SK-N-SH (cell line): Measurements from ENCODE around the gene HS3ST1. TPM values are rescaled to one million over a fixed set of nuclear protein-coding genes. Genes with fewer than 3 reads are reported as not detected.

ENCODE experiments used
- CTCF ChIA-PET: fragments of 300-600, 350-600 bp; formaldehyde crosslinking; extraction: SDS; loops from one replicate; lab custom pipeline; 2021; lab: Yijun Ruan, JAX
- POLR2A ChIA-PET: fragments of 350-600 bp; sonication (Branson Sonifier 250); formaldehyde crosslinking; extraction: SDS; loops from one replicate; lab custom pipeline; 2020; ENCODE audit warnings: antibody characterized with exemption, inconsistent platforms; lab: Yijun Ruan, JAX
- DNase-seq: peaks from one replicate; pipeline ENCODE4 v3.0.0; 2012
- H2AFZ ChIP-seq: fragments of 200-600 bp; sonication (generic); 2 replicates; pipeline ENCODE4 v1.8.1; 2016; ENCODE audit warnings: antibody characterized with exemption, mild to moderate bottlenecking, low read depth
- H3F3A ChIP-seq: fragments of 200-600 bp; sonication (generic); replicated peaks from 2 replicates; pipeline ENCODE3; 2016; ENCODE audit warnings: antibody characterized with exemption, mild to moderate bottlenecking; ENCODE audit not compliant: insufficient read depth
- H3K27ac ChIP-seq, 2 experiments: fragments of 200-500 bp in 1 of 2; fragments of 200-600 bp in 1 of 2; sonication (Bioruptor generic) in 1 of 2; sonication (generic), shearing (Covaris generic) in 1 of 2; 2 replicates each; pipeline versions ENCODE4 v1.5.1 to v1.6.1; 2014 to 2016; ENCODE audit warnings: low read depth in 2 of 2, inconsistent platforms in 1 of 2, low read length in 1 of 2, mild to moderate bottlenecking in 1 of 2, mixed read lengths in 1 of 2
- H3K27me3 ChIP-seq: fragments of 200-600 bp; sonication (generic), shearing (Covaris generic); 2 replicates; pipeline ENCODE4 v1.6.1; 2016; ENCODE audit warnings: mixed run types; ENCODE audit not compliant: insufficient read depth
- H3K36me3 ChIP-seq, 2 experiments: fragments of 200-500 bp in 1 of 2; fragments of 200-600 bp in 1 of 2; sonication (Bioruptor generic) in 1 of 2; sonication (generic) in 1 of 2; replicated peaks in 1 of 2; 2 replicates each; pipeline versions ENCODE3 to v1.5.1; 2014 to 2016; ENCODE audit warnings: low read length in 1 of 2, mild to moderate bottlenecking in 1 of 2; ENCODE audit not compliant: insufficient read depth in 2 of 2, control insufficient read depth in 1 of 2
- H3K4me1 ChIP-seq, 2 experiments: fragments of 200-500 bp in 1 of 2; fragments of 200-600 bp in 1 of 2; sonication (Bioruptor generic) in 1 of 2; sonication (generic), shearing (Covaris generic) in 1 of 2; 2 replicates each; pipeline versions ENCODE4 v1.5.1 to v1.6.1; 2014 to 2016; ENCODE audit warnings: low read depth in 1 of 2, low read length in 1 of 2, mixed run types in 1 of 2; ENCODE audit not compliant: insufficient read depth in 2 of 2, control insufficient read depth in 1 of 2
- H3K4me2 ChIP-seq: fragments of 200-600 bp; sonication (generic), shearing (Covaris generic); 2 replicates; pipeline ENCODE4 v1.6.1; 2017; ENCODE audit warnings: mixed run types
- H3K4me3 ChIP-seq, 2 experiments: fragments of 200-500 bp in 1 of 2; fragments of 200-600 bp in 1 of 2; sonication (Bioruptor generic) in 1 of 2; sonication (generic), shearing (Covaris generic) in 1 of 2; 2 replicates each; pipeline versions ENCODE4 v1.5.1 to v1.8.1; 2014 to 2016; ENCODE audit warnings: low read depth in 2 of 2, inconsistent platforms in 1 of 2, low read length in 1 of 2, mild to moderate bottlenecking in 1 of 2, mixed read lengths in 1 of 2, moderate library complexity in 1 of 2
- H3K79me2 ChIP-seq: fragments of 200-600 bp; sonication (generic); 2 replicates; pipeline ENCODE4 v1.8.1; 2017; ENCODE audit warnings: mild to moderate bottlenecking; ENCODE audit not compliant: insufficient read depth
- H3K9ac ChIP-seq: fragments of 200-600 bp; sonication (generic); 2 replicates; pipeline ENCODE4 v1.6.1; 2017; ENCODE audit warnings: mixed run types
- H3K9me2 ChIP-seq: fragments of 200-600 bp; sonication (generic); 2 replicates; pipeline ENCODE4 v1.6.1; 2017; ENCODE audit warnings: mixed run types
- H3K9me3 ChIP-seq: fragments of 200-600 bp; sonication (generic); 2 replicates; pipeline ENCODE4 v1.6.1; 2017; ENCODE audit warnings: mixed run types, mild to moderate bottlenecking, moderate library complexity
- H4K20me1 ChIP-seq: fragments of 200-600 bp; sonication (generic); 2 replicates; pipeline ENCODE4 v1.6.1; 2017; ENCODE audit warnings: mild to moderate bottlenecking, mixed run types; ENCODE audit not compliant: insufficient read depth
- CHD2 ChIP-seq: fragments of 150-350 bp; IDR thresholded peaks from 2 replicates; pipeline ENCODE4 v1.6.1; 2018; ENCODE audit warnings: low read length; ENCODE audit not compliant: partially characterized antibody
- ELF1 ChIP-seq: IDR thresholded peaks from 2 replicates; pipeline ENCODE4 v1.4.0; 2012
- EZH2phosphoT487 ChIP-seq: fragments of 200-600 bp; sonication (generic); IDR thresholded peaks from 2 replicates; pipeline ENCODE4 v1.6.1; 2017; ENCODE audit warnings: low read depth, mixed run types, mild to moderate bottlenecking, antibody characterized with exemption, moderate library complexity, borderline replicate concordance
- GABPA ChIP-seq: IDR thresholded peaks from 2 replicates; pipeline ENCODE4 v1.4.0; 2012; ENCODE audit warnings: low read depth, mild to moderate bottlenecking
- JUND ChIP-seq: IDR thresholded peaks from 2 replicates; pipeline ENCODE4 v1.4.0; 2012
- MEF2A ChIP-seq: IDR thresholded peaks from 2 replicates; pipeline ENCODE4 v1.4.0; 2012; ENCODE audit warnings: low read depth, borderline replicate concordance
- MXI1 ChIP-seq: IDR thresholded peaks from 2 replicates; pipeline ENCODE4 v1.6.1; 2012; ENCODE audit warnings: mild to moderate bottlenecking, low read depth, low read length, improper control_type of control experiment
- NRF1 ChIP-seq: IDR thresholded peaks from 2 replicates; pipeline ENCODE4 v1.6.1; 2012; ENCODE audit warnings: low read depth, mild to moderate bottlenecking, low read length
- RXRA ChIP-seq: IDR thresholded peaks from 2 replicates; pipeline ENCODE4 v1.4.0; 2012; ENCODE audit warnings: low read depth, mild to moderate bottlenecking, borderline replicate concordance
- TAF1 ChIP-seq: IDR thresholded peaks from 2 replicates; pipeline ENCODE4 v1.6.1; 2012; ENCODE audit warnings: low read depth, mild to moderate bottlenecking, low read length, moderate library complexity, borderline replicate concordance
- TEAD4 ChIP-seq: IDR thresholded peaks from 2 replicates; pipeline ENCODE4 v1.4.0; 2012; ENCODE audit warnings: mild to moderate bottlenecking, borderline replicate concordance; ENCODE audit not compliant: insufficient read depth
- YY1 ChIP-seq: IDR thresholded peaks from 2 replicates; pipeline ENCODE4 v1.4.0; 2012; ENCODE audit warnings: low read depth, mild to moderate bottlenecking
- WGBS: methylation state at CpG from one replicate; pipeline ENCODE4 v1.1.6; 2017; ENCODE audit warnings: low lambda C conversion rate; 5-methylcytosine and 5-hydroxymethylcytosine counted together
- polyA plus RNA-seq, 3 experiments: library from polyadenylated mRNA; depleted of rRNA; stranded (reverse); fragments of >200 nt; gene quantifications; 2 replicates each; pipeline ENCODE4 v1.2.3, GENCODE V29; 2012
- small RNA-seq, 7 experiments: library from RNA; depleted of rRNA; stranded (forward); fragments of <200 nt; gene quantifications; one replicate each; pipeline ENCODE3, GENCODE V24; 2012
- TF ChIP-seq, protein P1 (sequence below): IDR thresholded peaks from 2 replicates; pipeline ENCODE4; 2012
- TF ChIP-seq, protein P2 (sequence below): fragments of 150-350 bp; IDR thresholded peaks from 2 replicates; pipeline ENCODE4 v1.6.1; 2016; ENCODE audit warnings: mild to moderate bottlenecking, low read depth, low read length
- TF ChIP-seq, protein P3 (sequence below): fragments of 150-350 bp; IDR thresholded peaks from 2 replicates; pipeline ENCODE4 v1.6.1; 2017; ENCODE audit warnings: antibody characterized with exemption, low read length, low read depth, borderline replicate concordance

HS3ST1 gene
- polyA plus RNA-seq, 1 of the 3 experiments (the other 2 are of a cell fraction) = not detected

DNA sequence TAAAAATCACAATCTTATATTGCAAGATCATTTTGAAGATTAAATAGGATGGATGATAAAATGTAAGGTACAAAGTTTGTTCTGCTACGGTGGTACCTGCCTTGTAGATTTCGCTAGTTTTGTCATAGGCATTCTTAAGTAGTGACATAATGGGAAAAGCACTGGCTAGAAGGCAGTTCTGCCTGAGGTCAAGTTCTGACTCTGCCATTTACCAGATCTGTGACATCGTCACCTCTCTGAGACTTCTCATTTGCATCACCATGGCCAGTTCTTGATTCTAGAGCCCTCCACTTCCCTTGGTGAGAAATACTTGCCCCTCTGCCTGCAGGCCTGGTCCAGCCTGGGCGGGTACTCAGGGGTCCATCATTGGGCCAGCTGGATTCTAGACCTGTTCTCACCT is 85.2 kb downstream of the HS3ST1 start:
- H3K9me3 ChIP-seq = no peaks in the 10 kb centered on the region
- CTCF ChIA-PET = no interaction called here
- DNase-seq = no peak
- no peak overlapping the region for H2AFZ ChIP-seq
- H3K4me3 ChIP-seq = no peak overlapping the region
- H3K9me2 ChIP-seq = no peaks in the 10 kb centered on the region
- H3K4me1 ChIP-seq = no peaks in the 10 kb centered on the region
- POLR2A ChIA-PET = no interaction called here
- no peaks in the 10 kb centered on the region for H3K79me2 ChIP-seq
- no peak for TF ChIP-seq GABPA
- no peak for TF ChIP-seq NRF1
- no peak for TF ChIP-seq RXRA
- TF ChIP-seq TAF1 = no peak
- TF ChIP-seq ELF1 = no peak
- no peak for TF ChIP-seq TEAD4
- TF ChIP-seq, protein P1, sequence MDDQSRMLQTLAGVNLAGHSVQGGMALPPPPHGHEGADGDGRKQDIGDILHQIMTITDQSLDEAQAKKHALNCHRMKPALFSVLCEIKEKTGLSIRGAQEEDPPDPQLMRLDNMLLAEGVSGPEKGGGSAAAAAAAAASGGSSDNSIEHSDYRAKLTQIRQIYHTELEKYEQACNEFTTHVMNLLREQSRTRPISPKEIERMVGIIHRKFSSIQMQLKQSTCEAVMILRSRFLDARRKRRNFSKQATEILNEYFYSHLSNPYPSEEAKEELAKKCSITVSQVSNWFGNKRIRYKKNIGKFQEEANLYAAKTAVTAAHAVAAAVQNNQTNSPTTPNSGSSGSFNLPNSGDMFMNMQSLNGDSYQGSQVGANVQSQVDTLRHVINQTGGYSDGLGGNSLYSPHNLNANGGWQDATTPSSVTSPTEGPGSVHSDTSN = no peak
- no peak for TF ChIP-seq MXI1
- no peak for TF ChIP-seq EZH2phosphoT487
- TF ChIP-seq MEF2A = no peak
- TF ChIP-seq, protein P2, sequence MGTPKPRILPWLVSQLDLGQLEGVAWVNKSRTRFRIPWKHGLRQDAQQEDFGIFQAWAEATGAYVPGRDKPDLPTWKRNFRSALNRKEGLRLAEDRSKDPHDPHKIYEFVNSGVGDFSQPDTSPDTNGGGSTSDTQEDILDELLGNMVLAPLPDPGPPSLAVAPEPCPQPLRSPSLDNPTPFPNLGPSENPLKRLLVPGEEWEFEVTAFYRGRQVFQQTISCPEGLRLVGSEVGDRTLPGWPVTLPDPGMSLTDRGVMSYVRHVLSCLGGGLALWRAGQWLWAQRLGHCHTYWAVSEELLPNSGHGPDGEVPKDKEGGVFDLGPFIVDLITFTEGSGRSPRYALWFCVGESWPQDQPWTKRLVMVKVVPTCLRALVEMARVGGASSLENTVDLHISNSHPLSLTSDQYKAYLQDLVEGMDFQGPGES = no peak
- TF ChIP-seq CHD2 = no peak
- TF ChIP-seq, protein P3, sequence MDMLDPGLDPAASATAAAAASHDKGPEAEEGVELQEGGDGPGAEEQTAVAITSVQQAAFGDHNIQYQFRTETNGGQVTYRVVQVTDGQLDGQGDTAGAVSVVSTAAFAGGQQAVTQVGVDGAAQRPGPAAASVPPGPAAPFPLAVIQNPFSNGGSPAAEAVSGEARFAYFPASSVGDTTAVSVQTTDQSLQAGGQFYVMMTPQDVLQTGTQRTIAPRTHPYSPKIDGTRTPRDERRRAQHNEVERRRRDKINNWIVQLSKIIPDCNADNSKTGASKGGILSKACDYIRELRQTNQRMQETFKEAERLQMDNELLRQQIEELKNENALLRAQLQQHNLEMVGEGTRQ = no peak
- TF ChIP-seq JUND = no peak
- TF ChIP-seq YY1 = no peak
- TF ChIP-seq, all 33 proteins: peak for 0
- WGBS = 5% methylated on average over 4 of the region's 4 CpGs
- Histone ChIP-seq H3F3A (no peaks in the 10 kb centered on the region), H3K27ac (no peak overlapping the region), H3K27me3 (no peaks in the 10 kb centered on the region), H3K9ac (no peak overlapping the region), H3K4me2 (no peak overlapping the region), H3K36me3 (no peaks in the 10 kb centered on the region), H4K20me1 (no peaks in the 10 kb centered on the region)

Small RNA genes lying within 50 kb of the gene (small RNA-seq; reads per million reads assigned to genes)
- 0 reads per million in 7 experiments for gene MIR572
- gene RNA5SP156 = 0 to 0.21 (median 0) reads per million in 7 experiments
